Measurements from ENCODE around the gene FPR2. TPM values are rescaled to one million over a fixed set of nuclear protein-coding genes. Genes with fewer than 3 reads are reported as not detected.

The FPR2 gene, protein sequence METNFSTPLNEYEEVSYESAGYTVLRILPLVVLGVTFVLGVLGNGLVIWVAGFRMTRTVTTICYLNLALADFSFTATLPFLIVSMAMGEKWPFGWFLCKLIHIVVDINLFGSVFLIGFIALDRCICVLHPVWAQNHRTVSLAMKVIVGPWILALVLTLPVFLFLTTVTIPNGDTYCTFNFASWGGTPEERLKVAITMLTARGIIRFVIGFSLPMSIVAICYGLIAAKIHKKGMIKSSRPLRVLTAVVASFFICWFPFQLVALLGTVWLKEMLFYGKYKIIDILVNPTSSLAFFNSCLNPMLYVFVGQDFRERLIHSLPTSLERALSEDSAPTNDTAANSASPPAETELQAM
- total RNA-seq = not detected in 2 replicates

GRCh38 chr19:51760697-51761356 lies at the start of gene FPR2:
FPR2 (plus strand) TSS chr19:51761180; CDS start chr19:51768659, 7,479 bp downstream.

DNA sequence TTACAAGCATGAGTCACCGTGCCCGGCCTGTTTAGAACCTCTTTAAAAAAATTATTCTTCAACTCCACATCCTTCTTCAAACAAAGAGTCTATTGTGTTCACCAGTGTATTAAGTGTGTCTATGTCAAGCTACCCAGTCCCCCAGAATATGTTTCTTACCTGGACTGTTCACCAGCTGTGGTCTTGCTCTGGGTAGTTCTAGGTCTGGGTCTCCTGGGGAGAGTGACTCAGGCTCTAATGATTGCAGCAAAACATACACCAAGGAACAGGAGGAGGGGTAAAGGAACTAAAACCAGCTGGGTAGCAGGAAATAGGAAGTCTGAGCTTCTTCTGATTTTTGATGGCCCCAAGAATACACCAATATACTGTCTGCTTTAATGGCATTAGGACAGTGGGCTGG lies 9.3 kb upstream of the FPR2 start, which contains the start of gene FPR1:
Gene FPR1 (minus strand): TSS at position 224 of the 400 bp plus-strand sequence. CDS start 4,884 bp downstream, outside the sequence.

DNA sequence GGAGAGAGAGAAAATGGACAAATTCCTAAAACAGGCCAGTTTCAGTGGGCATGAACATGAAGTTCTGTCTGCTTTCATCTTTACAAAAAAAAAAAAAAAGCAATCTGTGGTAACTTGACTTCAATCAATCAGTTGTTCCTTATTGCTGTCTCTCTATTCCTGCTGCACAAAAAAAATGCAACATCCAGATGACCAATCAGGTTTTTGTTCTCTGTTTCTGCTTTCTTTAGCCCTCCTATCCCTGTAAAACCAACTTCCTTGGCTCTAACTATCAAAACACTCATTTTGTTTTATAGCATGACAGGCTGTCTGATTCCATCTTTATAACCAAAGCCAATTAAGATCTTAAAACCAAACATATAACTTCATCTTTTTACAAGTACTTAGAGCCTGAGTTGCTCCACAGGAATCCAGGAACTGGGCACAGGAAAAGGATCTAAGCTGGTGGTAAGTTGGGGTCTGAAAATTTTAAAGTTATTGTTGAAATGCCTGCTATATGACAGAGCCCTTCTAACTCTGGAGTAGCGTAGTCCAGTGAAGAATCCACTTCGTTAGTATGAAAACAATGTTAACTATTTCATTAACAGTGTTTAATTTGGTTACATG lies 34.0 kb downstream of the FPR2 start, which contains the start of gene FPR3:
Gene FPR3 (plus strand): TSS at position 273 of the 606 bp plus-strand sequence. CDS start 28,592 bp downstream, outside the sequence.

Other genes starting within 250 kb of the FPR2 start
- not detected in 2 replicates for gene SIGLEC6, start 229.5 kb upstream of the FPR2 start, total RNA-seq
- 1.6 and 3.0 TPM in 2 replicates for gene ZNF175, start 189.9 kb upstream of the FPR2 start, total RNA-seq
- not detected in 2 replicates for gene SIGLEC5, start 130.8 kb upstream of the FPR2 start, total RNA-seq
- gene SIGLEC14, start 114.4 kb upstream of the FPR2 start, total RNA-seq = not detected in 2 replicates
- gene SPACA6, start 67.8 kb upstream of the FPR2 start, total RNA-seq = 3.7 and 5.4 TPM in 2 replicates
- gene HAS1, start 37.2 kb upstream of the FPR2 start, total RNA-seq = not detected in 2 replicates
- gene FPR1, start 9.3 kb upstream of the FPR2 start, total RNA-seq = not detected in 2 replicates
- not detected in 2 replicates for gene FPR3, start 34.0 kb downstream of the FPR2 start, total RNA-seq
- 3.0 and 3.2 TPM in 2 replicates for gene ZNF577, start 126.8 kb downstream of the FPR2 start, total RNA-seq
- gene ZNF649, start 143.8 kb downstream of the FPR2 start, total RNA-seq = 2.7 and 4.0 TPM in 2 replicates
- 4.0 and 4.8 TPM in 2 replicates for gene ZNF613, start 166.3 kb downstream of the FPR2 start, total RNA-seq
- gene ZNF350, start 225.7 kb downstream of the FPR2 start, total RNA-seq = 2.7 and 3.0 TPM in 2 replicates
- gene ZNF615, start 247.0 kb downstream of the FPR2 start, total RNA-seq = 3.3 and 4.5 TPM in 2 replicates